HepG2 (cell line): ENCODE results near the gene TMEM107. TPM values are rescaled to one million over a fixed set of nuclear protein-coding genes. Genes with fewer than 3 reads are reported as not detected.

Experiments
- DMAP1 ChIP-seq: IDR thresholded peaks from 2 replicates; pipeline ENCODE4 v1.6.1; 2016
- ERF ChIP-seq: IDR thresholded peaks from 2 replicates; pipeline ENCODE4 v1.6.1; 2018; ENCODE audit warnings: missing biosample characterization, missing genetic modification reagents
- FOXA1 ChIP-seq, 2 experiments: fragments of 450-650 bp in 1 of 2; sonication (generic) in 1 of 2; formaldehyde crosslinking in 1 of 2; IDR thresholded peaks; 2 replicates each; pipeline versions ENCODE4 v1.4.0 to v1.6.1; 2016 to 2020; ENCODE audit warnings: missing genetic modification reagents in 1 of 2
- FOXA3 ChIP-seq: IDR thresholded peaks from 2 replicates; pipeline ENCODE4 v1.6.1; 2016; ENCODE audit warnings: missing genetic modification reagents, missing compliant biosample characterization
- HOXA9 ChIP-seq: sonication (generic); formaldehyde crosslinking; IDR thresholded peaks from 2 replicates; pipeline ENCODE4 v1.8.1; 2022; ENCODE audit warnings: missing genetic modification reagents, mild to moderate bottlenecking, moderate library complexity, borderline replicate concordance
- KLF16 ChIP-seq, 2 experiments: sonication (generic) in 1 of 2; formaldehyde crosslinking in 1 of 2; IDR thresholded peaks; 2 replicates each; pipeline versions ENCODE4 v1.6.1 to v1.8.0; 2016 to 2023; ENCODE audit warnings: missing genetic modification reagents in 2 of 2, missing compliant biosample characterization in 1 of 2
- NR2F6 ChIP-seq, 2 experiments: IDR thresholded peaks; 2 replicates each; pipeline ENCODE4 v1.6.1; 2016; ENCODE audit warnings: antibody characterized with exemption in 1 of 2, mild to moderate bottlenecking in 1 of 2
- RARA ChIP-seq: IDR thresholded peaks from 2 replicates; pipeline ENCODE4 v1.6.1; 2016; ENCODE audit warnings: missing genetic modification reagents, missing compliant biosample characterization
- SALL1 ChIP-seq: sonication (generic); formaldehyde crosslinking; IDR thresholded peaks from 2 replicates; pipeline ENCODE4 v1.8.0; 2022; ENCODE audit warnings: mild to moderate bottlenecking, missing genetic modification reagents
- SP5 ChIP-seq: IDR thresholded peaks from 2 replicates; pipeline ENCODE4 v1.6.1; 2016; ENCODE audit warnings: low read depth, borderline replicate concordance
- SPEN ChIP-seq: sonication (generic); formaldehyde crosslinking; IDR thresholded peaks from 2 replicates; pipeline ENCODE4 v1.5.1; 2020; ENCODE audit warnings: low read depth, mild to moderate bottlenecking, missing genetic modification reagents
- TCF7 ChIP-seq: sonication (generic); IDR thresholded peaks from 2 replicates; pipeline ENCODE4 v1.6.1; 2016; ENCODE audit warnings: antibody characterized with exemption, low read depth
- ZBTB7B ChIP-seq: sonication (generic); formaldehyde crosslinking; IDR thresholded peaks from 2 replicates; pipeline ENCODE4 v1.4.0; 2020; ENCODE audit warnings: missing genetic modification reagents
- ZEB1 ChIP-seq: IDR thresholded peaks from 2 replicates; pipeline ENCODE4 v1.6.1; 2012; ENCODE audit warnings: mild to moderate bottlenecking, low read depth, inconsistent platforms; ENCODE audit not compliant: insufficient replicate concordance
- ZNF354B ChIP-seq: sonication (generic); formaldehyde crosslinking; IDR thresholded peaks from 2 replicates; pipeline ENCODE4 v1.8.0; 2022; ENCODE audit warnings: mild to moderate bottlenecking, missing genetic modification reagents
- ZNF362 ChIP-seq: sonication (generic); formaldehyde crosslinking; IDR thresholded peaks from 2 replicates; pipeline ENCODE4 v1.4.0; 2020; ENCODE audit warnings: missing genetic modification reagents, mild to moderate bottlenecking, borderline replicate concordance
- ZNF552 ChIP-seq: sonication (generic); formaldehyde crosslinking; IDR thresholded peaks from 2 replicates; pipeline ENCODE4 v1.9.0; 2022; ENCODE audit warnings: missing genetic modification reagents, mild to moderate bottlenecking, borderline replicate concordance
- ZNF580 ChIP-seq: IDR thresholded peaks from 2 replicates; pipeline ENCODE4 v1.6.1; 2016; ENCODE audit warnings: low read depth, borderline replicate concordance
- ZNF670 ChIP-seq: sonication (generic); formaldehyde crosslinking; IDR thresholded peaks from 2 replicates; pipeline ENCODE4 v1.8.0; 2022; ENCODE audit warnings: mild to moderate bottlenecking, missing genetic modification reagents, borderline replicate concordance
- ZNF674 ChIP-seq: sonication (generic); formaldehyde crosslinking; IDR thresholded peaks from 2 replicates; pipeline ENCODE4 v1.5.0; 2020; ENCODE audit warnings: low read depth, mild to moderate bottlenecking, missing genetic modification reagents
- ZNF687 ChIP-seq: sonication (generic); formaldehyde crosslinking; IDR thresholded peaks from 2 replicates; pipeline ENCODE4 v1.5.1; 2020; ENCODE audit warnings: mild to moderate bottlenecking, missing genetic modification reagents, moderate library complexity
- ZNF704 ChIP-seq: sonication (generic); formaldehyde crosslinking; IDR thresholded peaks from 2 replicates; pipeline ENCODE4 v1.8.1; 2023; ENCODE audit warnings: mild to moderate bottlenecking, inconsistent platforms, moderate library complexity, missing genetic modification reagents, borderline replicate concordance
- polyA plus RNA-seq, 8 experiments: library from polyadenylated mRNA; depleted of rRNA in 3 of 8; stranded (reverse) in 7 of 8; unstranded in 1 of 8; fragments of >200 nt; fragmentation: Illumina TruSeq in 4 of 8; extraction: Trizol in 4 of 8; gene quantifications; 2 replicates each; pipeline versions ENCODE4 v1.2.1 to v1.2.3, GENCODE V29; 2011 to 2016; ENCODE audit warnings: low read depth in 4 of 8, missing spikeins in 1 of 8, mixed read lengths in 1 of 8; ENCODE audit not compliant: insufficient read depth in 1 of 8
- total RNA-seq, 5 experiments: library from RNA; depleted of rRNA; stranded (reverse); fragments of >200 nt; fragmentation: Illumina TruSeq; extraction: Trizol; gene quantifications; 2 replicates each; pipeline ENCODE4 v1.2.3, GENCODE V29; 2016; ENCODE audit warnings: low read depth in 1 of 5

TMEM107 gene
- total and polyA plus RNA-seq, 2 of the 13 experiments (the other 11 are each of a cell fraction or from before 2014, with no cell fraction given), result 7.2 to 15.3 TPM

- TF ChIP-seq HOXA9 (no peak), ZNF704 (no peak), ZBTB7B (CRISPR knock-in tag) (peak; percentile 71), SPEN (0 out of 2 replicates have a peak, but pooled peaks have one; percentile 14), RARA (peak; percentile 58; the same call in 1 of the 2 replicates), FOXA1 (IDR thresholded peaks at IDR 0.05) (no peak), FOXA1 (CRISPR knock-in tag; IDR thresholded peaks at IDR 0.05) (0 out of 2 replicates have a peak, but pooled peaks have one; percentile 18), ZNF580 (CRISPR knock-in tag) (no peak), ZNF552 (CRISPR knock-in tag) (0 out of 2 replicates have a peak, but pooled peaks have one; percentile 50), ERF (CRISPR knock-in tag) (0 out of 2 replicates have a peak, but pooled peaks have one; percentile 4), ZNF674 (CRISPR knock-in tag) (no peak), SP5 (0 out of 2 replicates have a peak, but pooled peaks have one; percentile 28), ZNF687 (peak; percentile 41; the same call in 1 of the 2 replicates), ZNF362 (CRISPR knock-in tag) (peak; percentile 59; the same call in 1 of the 2 replicates), ZNF670 (peak; percentile 59; the same call in 1 of the 2 replicates), SALL1 (CRISPR knock-in tag) (peak; percentile 79), KLF16 (CRISPR knock-in tag; IDR thresholded peaks at IDR 0.05) (0 out of 4 replicates have a peak, but pooled peaks of 1 of the 2 experiments have one; percentile 28), FOXA3 (CRISPR knock-in tag) (peak; percentile 53), NR2F6 (IDR thresholded peaks at IDR 0.05) (peak; percentile 42), NR2F6 (CRISPR knock-in tag; IDR thresholded peaks at IDR 0.05) (peak; percentile 62), DMAP1 (CRISPR knock-in tag) (no peak), ZEB1 (no peak), ZNF354B (CRISPR knock-in tag) (no peak), TCF7 (peak; percentile 8; the same call in 1 of the 2 replicates)
Observed at GRCh38 chr17:8163978-8164814, 12.0 kb downstream of the TMEM107 start (continued).
